Tongue (tissue), 1 donor: ENCODE measurements around the gene GLUL. TPM values are rescaled to one million over a fixed set of nuclear protein-coding genes. Genes with fewer than 3 reads are reported as not detected.

Experiments used
- total RNA-seq: library from RNA; depleted of rRNA; stranded (reverse); fragments of >200 nt; gene quantifications from one replicate; pipeline ENCODE4 v1.2.3, GENCODE V29; 2014

GLUL gene
- total RNA-seq, 1 donor from 2014 or later: 609 TPM

Other genes starting within 250 kb of the GLUL start
- gene TEDDM1, start 8.9 kb upstream of the GLUL start, total RNA-seq: not detected
- not detected for gene RGSL1, start 58.4 kb upstream of the GLUL start, total RNA-seq
- 7.4 TPM for gene RNASEL, start 197.5 kb upstream of the GLUL start, total RNA-seq
- 10.3 TPM for gene RGS16, start 212.6 kb upstream of the GLUL start, total RNA-seq